ENCODE measurements around the gene HLA-DMA. TPM values are rescaled to one million over a fixed set of nuclear protein-coding genes. Genes with fewer than 3 reads are reported as not detected.

Gene HLA-DMA
- total and polyA plus RNA-seq, 9 of the 15 experiments (the other 6 are each of a cell fraction or from before 2014, with no cell fraction given) = 0.13 to 0.83 (median 0.51) TPM

- TF ChIP-seq SFPQ (IDR thresholded peaks at IDR 0.05; ENCODE audit: low read depth, low read length) (no peak), ZNF197 (CRISPR knock-in tag; IDR thresholded peaks at IDR 0.05; ENCODE audit: low read depth) (no peak), EHMT2 (IDR thresholded peaks at IDR 0.05) (peak; percentile 81), ZKSCAN3 (CRISPR knock-in tag; IDR thresholded peaks at IDR 0.05) (no peak), ZNF57 (CRISPR knock-in tag; IDR thresholded peaks at IDR 0.05) (no peak), MEIS2 (IDR thresholded peaks at IDR 0.05; ENCODE audit: partially characterized antibody) (peak; percentile 90), PTRF (tag; IDR thresholded peaks at IDR 0.05) (no peak), ZNF324 (CRISPR knock-in tag; IDR thresholded peaks at IDR 0.05) (peak; percentile 56), POLR3A (IDR thresholded peaks at IDR 0.05; ENCODE audit: borderline replicate concordance, extremely low read depth, insufficient read depth, insufficient read length) (no peak), TRIM24 (IDR thresholded peaks at IDR 0.05) (no peak), FOXA3 (CRISPR knock-in tag; conservative IDR thresholded peaks at IDR 0.05 in 1 of 2, IDR thresholded peaks at IDR 0.05 in 1 of 2) (no peak; a peak in 1 of 4 replicates), RBBP5 (IDR thresholded peaks at IDR 0.05; ENCODE audit: borderline replicate concordance, insufficient read depth, low read length, poor library complexity, severe bottlenecking) (no peak), PHF21A (IDR thresholded peaks at IDR 0.05; ENCODE audit: borderline replicate concordance, low read depth) (0 out of 2 replicates have a peak, but pooled peaks have one; percentile 28), ADNP (tag; IDR thresholded peaks at IDR 0.05) (no peak), ATF7 (IDR thresholded peaks at IDR 0.05) (peak; percentile 100), HMG20A (CRISPR knock-in tag; conservative IDR thresholded peaks at IDR 0.05) (no peak), ARID2 (IDR thresholded peaks at IDR 0.05) (no peak), STAT5A (IDR thresholded peaks at IDR 0.05; ENCODE audit: borderline replicate concordance, low read length) (peak; percentile 1; the same call in 1 of the 2 replicates), NR3C1 (CRISPR knock-in tag; IDR thresholded peaks at IDR 0.05) (no peak), TFE3 (CRISPR knock-in tag; IDR thresholded peaks at IDR 0.05) (peak; percentile 29; the same call in 1 of the 2 replicates), MTA3 (IDR thresholded peaks at IDR 0.05; ENCODE audit: borderline replicate concordance) (peak; percentile 100), MEF2A (IDR thresholded peaks at IDR 0.05; ENCODE audit: control insufficient read depth, low read depth, low read length) (no peak; the same call in 1 of the 2 replicates)
Measured at GRCh38 chr6:32971581-32972352, 18.9 kb upstream of the HLA-DMA start (continued).

Data from K562 (cell line).